IPS-15b (cell line): Measurements from ENCODE around the gene SPAG16.
"Not testable (repeated sequence)": the region's sequence is repeated elsewhere in the genome, so short reads cannot be mapped to it uniquely, and the experiment has no call there.

Experiments
- H3K27me3 ChIP-seq: one replicate; pipeline ENCODE4 v1.6.1; 2013; ENCODE audit warnings: low read length; ENCODE audit not compliant: control insufficient read depth, insufficient read depth
- H3K36me3 ChIP-seq: one replicate; pipeline ENCODE4 v1.6.1; 2013; ENCODE audit warnings: low read length; ENCODE audit not compliant: control insufficient read depth, insufficient read depth
- H3K4me1 ChIP-seq: one replicate; pipeline ENCODE4 v1.6.1; 2013; ENCODE audit warnings: mild to moderate bottlenecking, low read length; ENCODE audit not compliant: control insufficient read depth, insufficient read depth
- H3K4me3 ChIP-seq: one replicate; pipeline ENCODE4 v1.5.1; 2013; ENCODE audit warnings: low read depth, low read length
- H3K9ac ChIP-seq: one replicate; pipeline ENCODE4 v1.6.1; 2013; ENCODE audit warnings: low read depth, mild to moderate bottlenecking, low read length
- H3K9me3 ChIP-seq: one replicate; pipeline ENCODE4 v1.6.1; 2013; ENCODE audit warnings: mild to moderate bottlenecking, low read length; ENCODE audit not compliant: control insufficient read depth, insufficient read depth

SPAG16 gene

GRCh38 chr2:213277134-213277533 is 7.1 kb upstream of the SPAG16 start:
- not testable (repeated sequence) for H3K9ac ChIP-seq, H3K9me3 ChIP-seq, H3K27me3 ChIP-seq, H3K36me3 ChIP-seq, H3K4me1 ChIP-seq, H3K4me3 ChIP-seq

- no peaks in the 10 kb centered on the region for H3K4me1 ChIP-seq
- H3K9me3 ChIP-seq, result no peaks in the 10 kb centered on the region
- H3K4me3 ChIP-seq, result no peak overlapping the region
- no peaks in the 10 kb centered on the region for H3K36me3 ChIP-seq
- H3K9ac ChIP-seq, result no peak overlapping the region
- H3K27me3 ChIP-seq, result no peaks in the 10 kb centered on the region
These were observed 5.1 kb upstream of the SPAG16 start for GRCh38 chr2:213279116-213279620.

GRCh38 chr2:213279971-213280370 is 4.3 kb upstream of the SPAG16 start:
- H3K27me3 ChIP-seq, result no peaks in the 10 kb centered on the region
- no peaks in the 10 kb centered on the region for H3K36me3 ChIP-seq
- H3K9me3 ChIP-seq, result no peaks in the 10 kb centered on the region
- no peak overlapping the region for H3K4me3 ChIP-seq
- H3K9ac ChIP-seq, result no peak overlapping the region
- H3K4me1 ChIP-seq, result no peaks in the 10 kb centered on the region

- Histone ChIP-seq H3K9me3 (no peaks in the 10 kb centered on the region), H3K36me3 (no peaks in the 10 kb centered on the region), H3K9ac (no peak overlapping the region), H3K4me3 (no peak overlapping the region), H3K27me3 (no peaks in the 10 kb centered on the region), H3K4me1 (no peaks in the 10 kb centered on the region)
These were observed 3.1 kb upstream of the SPAG16 start for GRCh38 chr2:213281156-213281555.

GRCh38 chr2:213285404-213285803 is 1.1 kb downstream of the SPAG16 start:
- Histone ChIP-seq H3K9ac (no peak overlapping the region), H3K27me3 (no peaks in the 10 kb centered on the region), H3K4me1 (peaks cover 5% of the 10 kb centered on the region), H3K4me3 (peak overlapping the region; percentile 85), H3K9me3 (no peaks in the 10 kb centered on the region), H3K36me3 (no peaks in the 10 kb centered on the region)

- Histone ChIP-seq H3K27me3 (no peaks in the 10 kb centered on the region), H3K9ac (no peak overlapping the region), H3K9me3 (no peaks in the 10 kb centered on the region), H3K36me3 (no peaks in the 10 kb centered on the region), H3K4me1 (peaks cover 5% of the 10 kb centered on the region), H3K4me3 (no peak overlapping the region)
These were observed 1.9 kb downstream of the SPAG16 start for GRCh38 chr2:213286161-213286560.

- H3K4me1 ChIP-seq, result peaks cover 5% of the 10 kb centered on the region
- peak overlapping the region; percentile 26 for H3K9ac ChIP-seq
- no peaks in the 10 kb centered on the region for H3K9me3 ChIP-seq
- no peaks in the 10 kb centered on the region for H3K36me3 ChIP-seq
- peak overlapping the region; percentile 4 for H3K4me3 ChIP-seq
- H3K27me3 ChIP-seq, result no peaks in the 10 kb centered on the region
These were observed 4.8 kb downstream of the SPAG16 start for GRCh38 chr2:213288913-213289700.

GRCh38 chr2:213290501-213290900 is 6.2 kb downstream of the SPAG16 start:
- no peaks in the 10 kb centered on the region for H3K36me3 ChIP-seq
- H3K9ac ChIP-seq, result no peak overlapping the region
- no peak overlapping the region for H3K4me3 ChIP-seq
- no peaks in the 10 kb centered on the region for H3K9me3 ChIP-seq
- peaks cover 5% of the 10 kb centered on the region for H3K4me1 ChIP-seq
- H3K27me3 ChIP-seq, result no peaks in the 10 kb centered on the region

- no peaks in the 10 kb centered on the region for H3K36me3 ChIP-seq
- no peaks in the 10 kb centered on the region for H3K27me3 ChIP-seq
- no peak overlapping the region for H3K9ac ChIP-seq
- no peak overlapping the region for H3K4me3 ChIP-seq
- H3K9me3 ChIP-seq, result no peaks in the 10 kb centered on the region
- H3K4me1 ChIP-seq, result no peaks in the 10 kb centered on the region
These were observed 12.0 kb downstream of the SPAG16 start for GRCh38 chr2:213296270-213296669.

- Histone ChIP-seq H3K4me3 (no peak overlapping the region), H3K27me3 (no peaks in the 10 kb centered on the region), H3K9me3 (no peaks in the 10 kb centered on the region), H3K4me1 (no peaks in the 10 kb centered on the region), H3K36me3 (no peaks in the 10 kb centered on the region), H3K9ac (no peak overlapping the region)
These were observed 22.2 kb downstream of the SPAG16 start for GRCh38 chr2:213306316-213306942.

- Histone ChIP-seq H3K27me3 (no peaks in the 10 kb centered on the region), H3K4me3 (no peak overlapping the region), H3K4me1 (no peaks in the 10 kb centered on the region), H3K9ac (no peak overlapping the region), H3K36me3 (no peaks in the 10 kb centered on the region), H3K9me3 (no peaks in the 10 kb centered on the region)
These were observed 31.1 kb downstream of the SPAG16 start for GRCh38 chr2:213315168-213315876.
